Measurements from ENCODE around the gene MBOAT2. TPM values are rescaled to one million over a fixed set of nuclear protein-coding genes. Genes with fewer than 3 reads are reported as not detected.

The MBOAT2 gene
- polyA plus RNA-seq, 3 donors, result 0.98 to 4.4 (median 2.8) TPM

DNA sequence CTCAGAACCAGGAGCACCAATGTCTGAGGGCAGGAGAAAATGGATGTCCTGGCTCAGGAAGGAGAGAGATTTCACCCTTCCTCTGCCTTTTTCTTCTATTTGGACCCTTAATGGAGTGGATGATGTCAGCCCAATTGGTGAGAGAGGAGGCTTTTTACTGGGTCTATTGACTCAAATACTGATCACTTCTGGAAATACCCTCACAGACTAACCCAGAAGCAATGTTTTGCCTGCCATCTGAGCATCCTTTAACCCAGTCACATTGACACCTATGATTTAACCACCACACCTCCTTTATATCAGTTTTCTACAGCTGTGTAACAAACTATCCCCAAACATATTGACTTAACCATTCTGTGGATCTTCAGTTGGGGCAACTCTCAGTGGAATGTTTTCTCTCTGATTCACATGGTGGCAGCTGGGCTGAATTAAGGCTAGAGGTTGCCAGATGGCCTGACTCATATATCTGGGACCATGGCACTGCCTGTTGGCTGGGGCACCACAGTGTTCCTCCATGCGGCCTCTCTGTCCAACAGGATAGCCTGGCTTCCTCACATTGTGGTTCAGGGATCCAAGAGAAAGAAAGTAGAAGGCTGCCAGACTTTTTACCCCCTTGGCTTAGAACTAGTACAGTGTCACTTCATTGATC is 18.2 kb upstream of the MBOAT2 start:
- 94 to 95% (median 95%) methylated on average over 1 of the region's 1 CpG for WGBS, 3 donors
- H3K27ac ChIP-seq (ENCODE audit: low read depth, low read length), result no peak overlapping the region

DNA sequence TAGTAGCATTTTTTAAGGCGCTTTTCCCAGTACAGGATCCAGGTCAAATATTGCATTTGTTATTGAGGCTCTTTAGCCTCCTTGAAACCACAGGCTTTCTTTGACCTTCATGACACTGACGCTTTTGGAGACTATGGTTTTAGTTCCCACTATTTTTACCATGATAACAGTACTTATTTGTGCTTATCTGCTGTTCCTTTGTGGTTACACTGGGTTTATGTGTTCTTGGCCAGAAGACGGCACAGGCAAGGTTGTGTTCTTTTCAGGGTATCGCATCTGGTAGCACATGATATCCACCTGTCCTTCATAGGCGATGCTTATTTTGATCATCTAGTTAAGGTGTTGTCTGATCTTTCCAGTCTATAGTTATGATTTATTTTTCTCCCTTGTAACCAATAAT is 16.8 kb upstream of the MBOAT2 start:
- H3K27ac ChIP-seq (ENCODE audit: low read depth, low read length), result no peak overlapping the region
- WGBS, 3 donors, result 83 to 94% (median 93%) methylated on average over 5 of the region's 5 CpGs

DNA sequence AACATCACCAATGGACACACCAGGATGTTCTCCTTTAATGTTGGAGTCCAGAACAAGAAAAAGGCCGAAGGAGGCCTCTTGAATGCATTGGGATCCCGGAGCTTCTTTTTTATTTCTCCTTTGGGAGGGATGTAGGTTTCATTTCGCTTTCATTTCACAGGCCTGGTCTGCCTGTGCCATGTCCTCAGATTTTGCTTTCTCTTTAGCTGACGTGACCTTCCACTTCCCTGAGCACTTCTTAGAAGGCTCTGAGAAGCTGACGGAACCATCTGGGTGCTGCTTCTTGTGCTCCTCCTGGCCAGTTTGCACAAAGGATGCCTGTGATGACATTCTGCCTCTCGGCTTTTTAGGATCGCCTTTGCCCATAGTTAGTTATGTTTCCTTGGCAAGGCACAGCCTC is 15.1 kb upstream of the MBOAT2 start:
- WGBS, 3 donors, result 76 to 84% (median 82%) methylated on average over 7 of the region's 7 CpGs
- no peak overlapping the region for H3K27ac ChIP-seq (ENCODE audit: low read depth, low read length)

DNA sequence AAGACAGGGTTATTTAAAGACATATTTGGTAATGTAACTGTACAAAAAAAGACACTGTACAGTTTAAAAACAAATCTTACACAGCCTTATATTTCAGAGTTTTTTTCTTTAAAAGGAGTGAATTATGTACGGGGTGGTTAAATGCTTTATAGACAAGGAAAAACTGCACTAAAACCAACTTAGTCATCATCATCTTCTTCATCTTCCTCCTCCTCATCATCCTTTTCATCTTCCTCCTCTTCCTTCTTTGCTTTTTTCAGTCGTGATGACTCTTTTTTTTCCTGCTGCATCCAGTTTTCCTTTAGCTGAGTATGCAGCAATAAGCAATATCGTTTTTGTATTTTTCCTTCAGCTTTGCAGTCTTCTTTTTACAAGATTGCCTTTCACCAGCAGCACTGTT is 14.6 kb upstream of the MBOAT2 start:
- H3K27ac ChIP-seq (ENCODE audit: low read depth, low read length), result no peak overlapping the region
- WGBS, 3 donors, result 70 to 79% (median 78%) methylated on average over 3 of the region's 3 CpGs

DNA sequence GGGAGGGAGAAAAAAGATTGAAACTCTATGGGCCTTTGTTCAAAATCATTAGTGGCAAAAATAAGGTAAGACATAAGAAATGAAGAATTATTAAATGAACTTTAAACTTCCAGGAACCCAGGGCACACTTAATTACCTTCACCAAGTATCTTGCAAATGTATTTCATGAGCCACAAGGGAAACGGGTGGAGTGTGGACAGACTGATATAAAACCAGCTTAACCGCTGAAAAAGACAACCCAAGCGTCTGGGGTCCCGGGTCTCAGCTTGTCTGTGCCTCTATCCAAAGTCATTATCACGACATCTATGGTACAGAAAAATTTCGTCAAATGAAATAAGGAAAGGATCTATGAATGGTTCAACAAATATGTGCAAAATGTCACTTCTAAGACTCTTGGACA is 13.9 kb upstream of the MBOAT2 start:
- 84 to 93% (median 92%) methylated on average over 6 of the region's 6 CpGs for WGBS, 3 donors

DNA sequence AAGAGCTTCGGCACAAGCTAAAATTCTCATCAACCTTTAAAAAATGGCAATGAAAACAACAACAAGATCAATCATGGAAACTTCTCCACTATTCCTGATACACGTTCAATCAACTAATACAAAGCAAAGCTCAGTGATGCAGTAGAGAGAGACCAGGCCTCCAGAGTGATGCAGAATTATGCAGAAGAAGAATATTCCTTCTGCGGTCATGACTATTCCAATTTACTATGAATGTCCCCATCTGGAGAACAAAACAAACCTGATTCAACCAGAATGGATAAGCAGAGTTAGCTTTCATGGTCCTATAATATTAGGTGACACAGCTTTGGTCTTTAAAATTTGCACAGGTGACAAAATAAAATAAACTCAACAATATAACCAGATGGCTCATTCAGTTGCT is 12.5 kb upstream of the MBOAT2 start:
- 88 to 97% (median 94%) methylated on average over 3 of the region's 3 CpGs for WGBS, 3 donors

More for the DNA sequence above, 13.9 kb upstream of the MBOAT2 start:
- no peak overlapping the region for H3K27ac ChIP-seq (ENCODE audit: low read depth, low read length)

DNA sequence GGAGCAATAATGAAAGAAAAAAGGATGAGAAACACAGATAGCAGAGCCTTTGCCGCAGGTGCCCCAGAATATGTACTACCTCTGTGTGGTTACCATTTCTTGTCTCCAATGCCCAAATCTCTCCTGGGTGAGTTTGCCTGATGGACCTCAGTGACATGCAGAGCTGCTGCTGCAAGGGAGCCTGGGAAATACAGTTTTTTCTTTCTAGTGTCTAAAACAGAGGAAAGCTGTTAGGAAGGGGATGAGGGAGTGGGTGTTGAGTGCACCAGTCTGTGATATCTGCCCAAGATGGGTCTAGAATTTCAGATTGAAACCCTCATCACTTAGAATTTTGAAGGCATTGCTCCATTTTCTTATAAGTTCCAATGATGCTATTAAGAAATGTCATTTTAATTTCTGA is 9.9 kb upstream of the MBOAT2 start:
- no peak overlapping the region for H3K27ac ChIP-seq (ENCODE audit: low read depth, low read length)
- WGBS, 3 donors, result 89 to 100% (median 98%) methylated on average over 1 of the region's 1 CpG

More for the DNA sequence above, 12.5 kb upstream of the MBOAT2 start:
- H3K27ac ChIP-seq (ENCODE audit: low read depth, low read length), result no peak overlapping the region

DNA sequence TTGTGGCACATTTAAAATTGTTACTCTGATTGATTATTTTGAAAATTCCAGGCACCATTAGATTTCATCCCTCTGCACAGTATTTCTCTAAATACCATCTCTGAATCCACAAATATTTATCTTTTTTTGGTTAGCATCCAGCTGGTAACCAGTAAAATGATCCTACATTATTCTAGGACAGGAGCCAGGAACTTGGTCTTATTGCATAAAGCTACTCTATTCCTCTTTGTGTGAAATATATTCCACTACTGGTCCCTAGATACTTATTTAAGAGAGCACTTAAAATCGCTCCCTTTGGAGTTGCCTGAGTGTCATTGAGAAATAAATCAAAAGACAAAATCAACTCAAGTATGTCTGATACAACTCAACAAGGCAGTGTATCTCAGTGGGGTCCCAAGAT is 7.4 kb upstream of the MBOAT2 start:
- WGBS, 3 donors, result 54 to 66% (median 60%) methylated on average over 1 of the region's 1 CpG
- H3K27ac ChIP-seq (ENCODE audit: low read depth, low read length), result no peak overlapping the region

DNA sequence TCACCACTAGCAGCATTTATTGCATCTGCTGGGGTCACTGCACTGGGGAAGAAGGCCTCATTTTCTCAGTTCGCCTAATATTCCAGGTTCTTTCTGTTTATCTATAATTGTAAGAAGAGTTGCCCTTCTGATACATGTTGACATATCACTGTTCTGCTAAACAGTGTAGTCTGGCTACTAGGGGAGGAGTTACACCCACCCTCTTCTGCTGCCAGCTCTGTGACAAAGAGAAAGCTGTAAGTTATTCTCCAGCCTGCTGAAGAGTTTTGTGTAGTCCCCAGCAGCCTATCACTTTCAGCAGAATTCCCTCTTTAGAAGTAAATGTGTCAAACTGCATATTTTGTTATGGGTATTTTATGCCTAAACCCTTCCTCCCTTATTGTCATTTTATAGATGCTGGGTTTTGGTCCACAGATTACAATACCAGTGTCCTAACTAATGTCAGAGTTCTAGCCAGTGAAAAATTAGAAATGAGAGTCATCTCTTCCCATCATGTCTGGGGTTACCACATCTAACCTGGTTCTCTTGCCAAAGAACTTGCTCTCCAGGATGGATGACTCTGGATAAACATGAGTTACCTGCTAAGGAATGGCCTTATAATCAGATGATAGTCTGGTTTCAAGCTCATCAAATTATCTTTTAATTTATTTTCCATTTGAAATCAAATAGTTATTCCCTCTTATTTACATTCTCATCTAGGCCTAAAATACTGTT is 5.6 kb upstream of the MBOAT2 start:
- no peak overlapping the region for H3K27ac ChIP-seq (ENCODE audit: low read depth, low read length)
- WGBS, 3 donors, result 76 to 95% (median 88%) methylated on average over 1 of the region's 1 CpG

DNA sequence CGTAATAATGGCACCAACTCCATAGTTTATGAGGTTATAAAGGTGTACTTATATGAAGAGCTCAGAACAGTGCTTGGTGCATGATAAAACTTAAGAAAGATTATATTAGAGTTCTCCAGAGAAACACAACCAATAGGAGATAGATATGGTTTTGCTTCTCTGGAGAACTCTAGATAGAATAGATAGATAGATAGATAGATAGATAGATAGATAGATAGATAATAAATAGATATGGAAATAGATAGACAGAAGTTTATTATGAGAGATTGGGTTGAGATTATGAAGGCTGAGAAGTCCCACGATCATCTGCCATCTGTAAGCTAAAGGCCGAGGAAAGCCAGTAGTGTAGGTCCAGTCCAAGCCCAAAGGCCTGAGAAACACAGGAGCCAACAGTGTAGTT is 2.9 kb upstream of the MBOAT2 start:
- WGBS, 3 donors, result 96 to 100% (median 98%) methylated on average over 3 of the region's 3 CpGs
- H3K27ac ChIP-seq (ENCODE audit: low read depth, low read length), result no peak overlapping the region

DNA sequence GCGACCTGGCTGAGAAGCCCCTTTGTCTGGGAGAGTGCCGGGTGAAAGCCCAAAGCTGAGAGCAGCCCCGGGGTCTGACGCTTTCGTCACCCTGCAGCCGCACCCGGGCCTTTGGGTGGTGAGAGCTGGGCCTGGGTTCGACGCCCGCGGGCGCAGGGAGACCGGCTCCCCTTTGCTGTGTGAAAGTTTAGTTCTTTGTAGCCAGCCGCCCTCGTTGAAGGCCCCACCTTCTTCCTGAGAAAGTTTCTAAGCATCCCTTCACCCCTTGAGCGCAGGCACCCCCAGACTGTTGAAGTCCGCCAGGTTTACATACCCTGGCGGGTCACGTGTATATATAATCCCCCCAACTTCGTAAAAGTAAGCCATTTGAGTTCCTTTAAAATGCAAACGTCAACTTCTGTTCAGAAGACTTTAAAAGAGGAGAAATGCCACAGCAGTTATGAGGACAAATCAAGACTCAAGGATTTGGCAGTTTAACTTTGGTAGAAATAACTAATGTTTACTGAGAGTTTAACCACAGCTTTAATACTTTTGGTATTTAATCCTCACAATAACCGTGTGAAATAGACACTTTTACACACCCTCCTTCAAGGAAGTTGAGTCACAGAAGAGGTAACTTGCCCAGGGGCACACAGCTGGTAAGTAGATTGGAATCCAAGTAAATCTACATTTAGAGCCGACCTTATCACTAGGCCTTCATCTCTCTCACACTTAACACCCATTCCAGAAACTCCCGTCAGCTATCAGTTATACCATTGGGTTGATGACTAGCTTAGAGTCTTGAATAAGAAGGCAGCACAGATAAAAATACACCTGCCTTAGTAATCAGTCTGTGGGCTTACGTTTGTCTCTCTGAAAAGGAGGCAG is 1.1 kb upstream of the MBOAT2 start:
- H3K27ac ChIP-seq (ENCODE audit: low read depth, low read length), result no peak overlapping the region
- 24 to 40% (median 26%) methylated on average over 23 to 25 of the region's 25 CpGs for WGBS, 3 donors

DNA sequence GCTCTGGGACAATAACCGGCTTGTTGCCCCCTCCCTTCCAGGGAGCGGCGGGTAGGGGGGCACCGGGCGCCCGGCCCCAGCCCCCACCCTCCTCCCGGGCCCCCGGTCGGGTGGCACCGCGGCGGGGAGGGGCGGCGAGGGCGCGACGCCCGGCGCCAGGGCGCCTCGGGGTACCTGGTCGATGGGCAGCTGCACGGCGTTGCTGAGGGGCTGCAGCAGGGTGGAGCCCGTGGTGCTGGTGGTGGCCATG is 193 bp downstream of the MBOAT2 start:
- WGBS, 3 donors, result 0 to 1% (median 0%) methylated on average over 17 to 25 of the region's 25 CpGs
- no peak overlapping the region for H3K27ac ChIP-seq (ENCODE audit: low read depth, low read length)

DNA sequence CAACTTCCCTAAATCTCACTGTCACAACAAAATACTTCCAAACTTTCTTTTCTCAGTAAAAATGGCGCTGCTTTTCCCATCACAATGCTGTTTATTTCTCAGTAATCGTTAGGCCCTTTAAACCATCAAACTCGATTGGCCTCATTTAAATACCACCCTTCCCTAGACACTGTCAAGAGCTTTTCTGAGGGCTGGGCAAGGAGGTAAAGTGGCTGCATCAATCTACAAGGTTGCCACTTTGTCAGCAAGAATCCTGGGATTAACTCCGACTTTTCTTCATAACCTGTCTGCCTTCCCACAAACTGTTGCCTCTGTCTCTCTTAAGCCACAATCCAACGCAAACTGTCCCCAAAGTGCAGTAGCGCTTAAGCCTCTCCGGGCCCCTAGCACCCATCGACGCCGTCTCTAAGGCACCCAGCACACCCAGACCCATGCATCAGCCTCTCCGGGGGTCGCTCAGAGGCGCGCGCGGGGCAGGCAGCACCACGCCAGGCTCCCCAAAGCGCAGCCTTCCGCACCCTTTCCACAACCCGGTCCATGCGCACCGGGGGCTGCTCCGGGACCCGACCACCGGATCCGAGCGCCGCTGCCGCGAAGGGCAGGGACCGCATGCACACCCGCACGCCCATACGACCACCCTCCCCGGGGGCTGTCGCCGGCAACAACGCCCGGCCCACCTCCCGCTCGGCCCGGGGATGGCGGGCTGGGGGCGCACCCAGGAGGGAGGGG is 683 bp downstream of the MBOAT2 start:
- 1 to 4% (median 4%) methylated on average over 35 to 44 of the region's 44 CpGs for WGBS, 3 donors
- no peak overlapping the region for H3K27ac ChIP-seq (ENCODE audit: low read depth, low read length)

DNA sequence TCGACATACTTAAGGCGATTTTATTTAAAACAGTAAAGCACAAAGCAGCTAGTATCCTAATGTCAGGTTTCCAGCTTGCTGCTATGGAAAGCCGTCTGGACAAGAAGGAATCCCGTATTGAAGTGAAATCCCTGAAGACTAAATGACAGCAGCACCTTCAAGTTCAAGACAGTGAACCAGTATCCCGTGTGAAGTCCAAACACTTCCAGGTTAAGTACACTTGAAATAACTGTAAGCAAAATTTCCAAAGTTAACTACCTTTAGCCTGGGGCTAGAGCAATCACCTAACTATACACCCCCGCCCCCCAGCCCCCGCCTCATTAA is 1.2 kb downstream of the MBOAT2 start:
- H3K27ac ChIP-seq (ENCODE audit: low read depth, low read length), result no peak overlapping the region
- WGBS, 3 donors, result 48 to 64% (median 52%) methylated on average over 7 of the region's 7 CpGs

DNA sequence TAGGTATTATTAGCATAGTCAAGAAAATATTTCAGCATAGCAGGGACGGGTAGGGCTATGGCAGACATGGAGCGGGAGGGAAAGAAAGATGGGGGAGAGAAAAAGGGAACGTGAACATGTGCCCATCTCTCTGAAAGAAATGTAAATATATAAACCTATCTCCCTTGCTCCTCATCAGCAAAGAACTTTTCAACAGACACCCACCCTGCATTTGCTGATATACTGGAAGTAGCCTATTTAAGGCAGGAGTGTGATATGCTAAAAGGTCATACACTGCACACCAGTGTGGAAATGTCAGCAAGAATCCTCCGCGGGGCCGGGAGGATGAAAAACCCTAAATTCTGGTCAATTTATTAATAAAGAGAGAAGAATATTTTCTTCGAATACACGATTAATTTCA is 1.7 kb downstream of the MBOAT2 start:
- 83 to 91% (median 89%) methylated on average over 8 of the region's 8 CpGs for WGBS, 3 donors
- no peak overlapping the region for H3K27ac ChIP-seq (ENCODE audit: low read depth, low read length)

DNA sequence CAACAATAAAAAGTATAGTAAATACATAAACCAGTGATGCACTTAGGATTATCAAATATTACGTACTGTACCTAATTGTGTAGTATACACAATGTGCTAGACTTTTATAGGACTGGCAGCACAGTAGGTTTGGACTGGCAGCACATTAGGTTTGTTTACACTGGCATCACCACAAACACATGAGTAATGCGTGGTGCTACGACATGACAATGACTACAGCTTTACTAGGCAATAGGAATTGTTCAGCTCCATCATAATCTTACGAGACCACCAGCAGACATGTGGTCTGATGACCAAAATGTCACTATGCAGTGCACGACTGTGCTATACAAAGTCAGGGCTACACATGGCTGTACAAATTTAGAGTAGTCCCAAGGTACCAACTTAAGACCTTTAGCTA is 2.3 kb downstream of the MBOAT2 start:
- H3K27ac ChIP-seq (ENCODE audit: low read depth, low read length), result no peak overlapping the region
- WGBS, 3 donors, result 80 to 85% (median 83%) methylated on average over 5 of the region's 5 CpGs

DNA sequence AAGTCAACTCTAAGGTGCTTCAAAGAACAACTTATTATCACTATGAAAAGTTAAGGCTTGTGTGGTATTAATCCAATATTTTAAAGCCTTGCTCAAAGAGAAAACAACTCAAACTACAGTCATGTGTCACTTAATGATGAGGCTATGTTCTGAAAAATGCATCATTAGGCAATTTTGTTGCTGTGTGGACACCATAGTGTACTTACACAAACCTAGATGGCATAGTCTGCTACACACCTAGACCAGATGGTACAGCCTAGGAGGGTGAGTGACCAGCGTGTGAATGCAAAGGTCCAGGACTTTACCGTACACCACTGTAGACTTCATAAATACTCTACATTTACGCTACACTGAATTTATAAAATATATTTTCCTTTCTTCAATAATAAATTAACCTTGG is 3.0 kb downstream of the MBOAT2 start:
- 90 to 98% (median 92%) methylated on average over 3 of the region's 3 CpGs for WGBS, 3 donors
- no peak overlapping the region for H3K27ac ChIP-seq (ENCODE audit: low read depth, low read length)

DNA sequence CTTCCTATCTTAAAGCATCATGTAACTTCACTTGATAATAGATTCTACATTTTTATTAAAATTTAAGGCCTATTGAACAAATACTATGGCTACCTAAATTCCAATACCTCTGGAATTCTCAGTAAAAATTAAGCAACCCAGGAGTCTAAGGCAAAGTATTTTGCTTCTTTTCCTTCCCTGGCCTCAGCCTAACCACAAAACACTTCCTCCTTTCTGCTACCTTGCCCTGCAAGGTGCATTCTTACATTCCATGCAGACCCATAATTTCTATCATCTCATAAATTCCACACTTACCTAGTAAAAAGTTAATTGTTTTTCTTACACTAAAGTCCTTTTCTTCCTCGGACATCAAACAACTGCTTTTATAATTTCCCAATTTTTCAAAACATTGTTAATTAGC is 3.7 kb downstream of the MBOAT2 start:
- H3K27ac ChIP-seq (ENCODE audit: low read depth, low read length), result no peak overlapping the region
- WGBS, 3 donors, result 61 to 75% (median 72%) methylated on average over 1 of the region's 1 CpG

DNA sequence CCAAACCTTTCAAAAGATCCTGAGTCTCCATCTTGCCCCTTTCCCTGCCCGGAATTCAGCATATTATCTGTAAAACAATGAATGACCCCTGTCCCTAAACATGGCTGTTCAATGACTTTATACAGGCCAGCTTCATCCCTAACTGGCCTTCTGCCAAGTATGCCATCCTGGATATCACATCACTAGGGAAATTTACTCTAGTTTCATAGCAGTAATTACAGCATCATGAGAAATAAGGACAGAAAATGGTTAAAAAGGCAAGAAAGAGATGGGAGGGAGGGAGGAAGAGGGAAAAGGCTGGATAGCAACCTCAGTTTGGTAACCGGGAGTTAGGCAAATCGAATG is 4.4 kb downstream of the MBOAT2 start:
- WGBS, 3 donors, result 62 to 87% (median 66%) methylated on average over 3 of the region's 3 CpGs
- no peak overlapping the region for H3K27ac ChIP-seq (ENCODE audit: low read depth, low read length)
